Endothelial cell of umbilical vein (primary cell): ENCODE measurements around the gene LTF. TPM values are rescaled to one million over a fixed set of nuclear protein-coding genes. Genes with fewer than 3 reads are reported as not detected.

ENCODE experiments used
- BruUV-seq: library from RNA; stranded (reverse); fragments of 400-500 nt; replicated peaks from 2 replicates; lab custom pipeline; 2021; lab: Mats Ljungman, UMichigan
- CTCF ChIA-PET: fragments of 300-600, 350-600 bp; sonication (Branson Sonifier 250); formaldehyde crosslinking; loops from one replicate; lab custom pipeline; 2021; ENCODE audit warnings: antibody characterized with exemption, inconsistent platforms; lab: Charles Lee
- POLR2A ChIA-PET: fragments of 300-600, 350-600 bp; sonication (Branson Sonifier 250); formaldehyde crosslinking; loops from one replicate; lab custom pipeline; 2021; ENCODE audit warnings: antibody characterized with exemption, inconsistent platforms; lab: Charles Lee
- DNase-seq: peaks from one replicate; pipeline ENCODE4 v3.0.0-alpha.2; 2011; ENCODE audit warnings: low read depth, low spot score
- FAIRE-seq: peaks from 2 replicates; lab custom pipeline; 2011; peaks lifted over from hg19 to GRCh38; lab: Jason Lieb, UNC
- H2AFZ ChIP-seq: 2 replicates; pipeline ENCODE4 v1.6.0; 2012; ENCODE audit warnings: low read depth, low read length, control low read depth, inconsistent platforms
- H3K27ac ChIP-seq: 2 replicates; pipeline ENCODE4 v1.5.1; 2011; ENCODE audit warnings: low read depth, mild to moderate bottlenecking, control low read depth, low read length, moderate library complexity; ENCODE audit not compliant: insufficient read depth
- H3K27me3 ChIP-seq, 2 experiments: 2 replicates each; pipeline versions ENCODE4 v1.6.0 to v1.6.1; 2011; ENCODE audit warnings: low read length in 2 of 2, mixed read lengths in 1 of 2; ENCODE audit not compliant: control insufficient read depth in 2 of 2, insufficient read depth in 2 of 2
- H3K36me3 ChIP-seq, 2 experiments: 2 replicates in 1 of 2; 3 replicates in 1 of 2; pipeline ENCODE4 v1.5.1; 2011; ENCODE audit warnings: low read length in 2 of 2, mild to moderate bottlenecking in 1 of 2, moderate library complexity in 1 of 2; ENCODE audit not compliant: control insufficient read depth in 2 of 2, insufficient read depth in 2 of 2; ENCODE audit errors: extremely low read depth in 1 of 2
- H3K4me1 ChIP-seq: 3 replicates; pipeline ENCODE4 v1.5.1; 2011; ENCODE audit warnings: mild to moderate bottlenecking, low read length; ENCODE audit not compliant: control insufficient read depth, insufficient read depth; ENCODE audit errors: extremely low read depth
- H3K4me2 ChIP-seq: 2 replicates; pipeline ENCODE4 v1.6.1; 2011; ENCODE audit warnings: low read length, control low read depth, mixed read lengths; ENCODE audit not compliant: insufficient read depth
- H3K4me3 ChIP-seq, 3 experiments: fragments of 200-600 bp in 1 of 3; sonication (generic), shearing (Covaris generic) in 1 of 3; replicated peaks in 1 of 3; 2 replicates each; pipeline ENCODE4 v1.5.1; 2011 to 2016; ENCODE audit warnings: control low read depth in 3 of 3, low read length in 3 of 3, mild to moderate bottlenecking in 2 of 3, inconsistent platforms in 1 of 3, low read depth in 1 of 3, moderate library complexity in 1 of 3; ENCODE audit not compliant: insufficient read depth in 1 of 3
- H3K79me2 ChIP-seq: 2 replicates; pipeline ENCODE4 v1.6.0; 2012; ENCODE audit warnings: low read length, inconsistent platforms; ENCODE audit not compliant: control insufficient read depth, insufficient read depth
- H3K9ac ChIP-seq: replicated peaks from 2 replicates; pipeline ENCODE3; 2011; ENCODE audit warnings: low read length, control low read depth; ENCODE audit not compliant: insufficient read depth; ENCODE audit errors: extremely low read depth
- H3K9me1 ChIP-seq: replicated peaks from 3 replicates; pipeline ENCODE4 v1.6.0; 2011; ENCODE audit warnings: mild to moderate bottlenecking, low read length; ENCODE audit not compliant: control insufficient read depth, insufficient read depth; ENCODE audit errors: extremely low read depth
- H3K9me3 ChIP-seq: replicated peaks from 2 replicates; pipeline ENCODE4 v1.5.1; 2012; ENCODE audit warnings: low read length, inconsistent platforms; ENCODE audit not compliant: control insufficient read depth, insufficient read depth
- H4K20me1 ChIP-seq: replicated peaks from 2 replicates; pipeline ENCODE3; 2011; ENCODE audit warnings: mild to moderate bottlenecking, low read length; ENCODE audit not compliant: control insufficient read depth, insufficient read depth; ENCODE audit errors: extremely low read depth
- EZH2 ChIP-seq: IDR thresholded peaks from 2 replicates; pipeline ENCODE4 v1.6.1; 2012; ENCODE audit warnings: borderline replicate concordance, low read depth, mild to moderate bottlenecking, moderate library complexity, low read length, inconsistent platforms; ENCODE audit not compliant: severe bottlenecking
- FOS ChIP-seq: IDR thresholded peaks from 2 replicates; pipeline ENCODE4 v1.6.1; 2011; ENCODE audit warnings: mild to moderate bottlenecking, low read length, moderate library complexity, borderline replicate concordance; ENCODE audit not compliant: insufficient read depth
- GATA2 ChIP-seq: IDR thresholded peaks from 2 replicates; pipeline ENCODE4 v1.7.0; 2011; ENCODE audit warnings: low read depth, mild to moderate bottlenecking, moderate library complexity, mixed read lengths, low read length; ENCODE audit not compliant: insufficient read length, insufficient read depth
- JUN ChIP-seq: IDR thresholded peaks from 2 replicates; pipeline ENCODE4 v1.6.1; 2011; ENCODE audit warnings: borderline replicate concordance, low read depth; ENCODE audit not compliant: insufficient read length, insufficient read depth
- MYC ChIP-seq: IDR thresholded peaks from one replicate; pipeline ENCODE4 v1.6.1; 2011; ENCODE audit warnings: mild to moderate bottlenecking, low read depth, low read length
- POLR2A ChIP-seq: IDR thresholded peaks from 2 replicates; pipeline ENCODE4 v1.6.1; 2012; ENCODE audit warnings: low read depth, mild to moderate bottlenecking, control low read depth, low read length
- POLR2AphosphoS5 ChIP-seq: IDR thresholded peaks from 2 replicates; pipeline ENCODE4 v1.6.1; 2012; ENCODE audit warnings: low read depth, mild to moderate bottlenecking, control low read depth, low read length, moderate library complexity; ENCODE audit not compliant: insufficient read depth
- dilution Hi-C: fragments of 300-500 bp; cut with MboI; formaldehyde crosslinking; loops from one replicate; pipeline ENCODE4 v1.15.0; 2019; ENCODE audit warnings: low sequenced_read_pairs; ENCODE audit not compliant: extremely low pct_ligation_motif_present
- intact Hi-C: fragments of 100-400 bp; cut with micrococcal nuclease; formaldehyde crosslinking; loops from one replicate; pipeline ENCODE4 v1.10.0; 2022
- polyA plus RNA-seq, 4 experiments: library from polyadenylated mRNA; depleted of rRNA in 3 of 4; stranded (reverse) in 3 of 4; unstranded in 1 of 4; fragments of >200 nt; gene quantifications; 2 replicates each; pipeline versions ENCODE4 v1.2.1 to v1.2.3, GENCODE V29; 2011 to 2012; ENCODE audit warnings: missing spikeins in 1 of 4
- total RNA-seq: library from RNA; stranded (reverse); gene quantifications from 2 replicates; pipeline ENCODE4 v1.2.3, GENCODE V29; 2021
- TF ChIP-seq, protein P1 (sequence below), 2 donors: IDR thresholded peaks; 1 replicate in 1 of 2; 2 replicates in 1 of 2; pipeline ENCODE4 v1.5.1; 2011; ENCODE audit warnings: low read length in 2 of 2, mild to moderate bottlenecking in 2 of 2, moderate library complexity in 2 of 2, control low read depth in 1 of 2, inconsistent platforms in 1 of 2, low read depth in 1 of 2; ENCODE audit not compliant: insufficient read depth in 1 of 2; ENCODE audit errors: extremely low read depth in 1 of 2
- TF ChIP-seq, protein P2 (sequence below): IDR thresholded peaks from 2 replicates; pipeline ENCODE4 v1.6.1; 2011; ENCODE audit not compliant: insufficient read depth, insufficient read length

The LTF gene
- total and polyA plus RNA-seq, 2 donors (not counting 3 experiments of a cell fraction or from before 2014, with no cell fraction given), result not detected

DNA sequence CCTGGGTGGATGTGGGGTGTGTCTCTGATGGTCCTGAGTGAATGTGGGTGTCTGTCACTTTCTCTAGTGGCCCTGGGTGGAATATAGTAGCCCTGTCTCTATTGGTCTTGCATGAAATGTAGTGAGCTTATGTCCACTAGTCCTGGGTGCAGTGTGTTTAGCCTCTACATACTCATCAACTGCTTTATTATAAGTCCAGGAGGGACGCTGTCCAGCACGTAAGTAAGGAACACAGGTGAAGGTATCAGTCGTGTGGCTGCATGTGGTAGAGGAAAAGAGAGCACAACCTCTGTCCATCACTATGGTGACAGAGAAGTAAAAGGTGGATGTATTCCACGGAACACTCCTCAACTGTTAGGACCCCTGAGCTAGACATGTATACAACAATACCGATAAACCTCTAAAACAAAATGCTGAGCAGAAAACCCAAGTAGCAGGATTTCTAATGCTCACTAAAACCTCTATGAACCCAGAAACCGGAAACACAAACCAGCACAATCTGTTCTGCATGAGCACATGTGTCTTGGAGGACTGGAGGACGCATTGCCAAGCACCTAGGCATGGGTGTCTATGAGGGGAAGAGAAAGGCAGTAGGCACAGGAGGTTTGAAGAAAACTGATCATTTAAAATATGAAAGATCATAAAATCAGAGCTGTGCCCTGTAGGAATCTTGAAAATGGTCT lies 11.0 kb downstream of the LTF start:
- Histone ChIP-seq H4K20me1 (no peaks in the 10 kb centered on the region), H3K9me3 (no peaks in the 10 kb centered on the region), H3K9ac (no peak overlapping the region), H3K79me2 (no peaks in the 10 kb centered on the region), H3K36me3 (no peaks in the 10 kb centered on the region), H3K27me3 (peaks cover 0 to 8% of the 10 kb centered on the region in 2 experiments), H3K4me2 (no peak overlapping the region), H3K4me1 (no peaks in the 10 kb centered on the region), H3K27ac (no peak overlapping the region), H3K9me1 (no peaks in the 10 kb centered on the region), H2AFZ (no peak overlapping the region), H3K4me3 (no peak overlapping the region)
- no peak for TF ChIP-seq EZH2
- no peak for TF ChIP-seq POLR2A
- TF ChIP-seq, protein P1, sequence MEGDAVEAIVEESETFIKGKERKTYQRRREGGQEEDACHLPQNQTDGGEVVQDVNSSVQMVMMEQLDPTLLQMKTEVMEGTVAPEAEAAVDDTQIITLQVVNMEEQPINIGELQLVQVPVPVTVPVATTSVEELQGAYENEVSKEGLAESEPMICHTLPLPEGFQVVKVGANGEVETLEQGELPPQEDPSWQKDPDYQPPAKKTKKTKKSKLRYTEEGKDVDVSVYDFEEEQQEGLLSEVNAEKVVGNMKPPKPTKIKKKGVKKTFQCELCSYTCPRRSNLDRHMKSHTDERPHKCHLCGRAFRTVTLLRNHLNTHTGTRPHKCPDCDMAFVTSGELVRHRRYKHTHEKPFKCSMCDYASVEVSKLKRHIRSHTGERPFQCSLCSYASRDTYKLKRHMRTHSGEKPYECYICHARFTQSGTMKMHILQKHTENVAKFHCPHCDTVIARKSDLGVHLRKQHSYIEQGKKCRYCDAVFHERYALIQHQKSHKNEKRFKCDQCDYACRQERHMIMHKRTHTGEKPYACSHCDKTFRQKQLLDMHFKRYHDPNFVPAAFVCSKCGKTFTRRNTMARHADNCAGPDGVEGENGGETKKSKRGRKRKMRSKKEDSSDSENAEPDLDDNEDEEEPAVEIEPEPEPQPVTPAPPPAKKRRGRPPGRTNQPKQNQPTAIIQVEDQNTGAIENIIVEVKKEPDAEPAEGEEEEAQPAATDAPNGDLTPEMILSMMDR (IDR thresholded peaks at IDR 0.05; ENCODE audit: extremely low read depth in 1 of 2, insufficient read depth in 1 of 2, low read depth in 1 of 2, low read length in 2 of 2), result no peak
- no peak for TF ChIP-seq GATA2
- TF ChIP-seq MYC, result no peak
- no peak for TF ChIP-seq JUN
- TF ChIP-seq FOS, result no peak
- no peak for TF ChIP-seq POLR2AphosphoS5
- TF ChIP-seq, protein P2, sequence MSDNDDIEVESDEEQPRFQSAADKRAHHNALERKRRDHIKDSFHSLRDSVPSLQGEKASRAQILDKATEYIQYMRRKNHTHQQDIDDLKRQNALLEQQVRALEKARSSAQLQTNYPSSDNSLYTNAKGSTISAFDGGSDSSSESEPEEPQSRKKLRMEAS, result no peak
- POLR2A ChIA-PET, result no interaction called here
- no peak for FAIRE-seq
- no peak for DNase-seq
- dilution Hi-C loops (no loop called here), intact Hi-C loops (no loop called here)
- no TSS peak for BruUV-seq
- CTCF ChIA-PET, result interaction anchor here (1.4 kb wide), 1 partner anchor 10 kb away, joined by 3 read pairs; no protein-coding TSS in a partner anchor
